Measurements from ENCODE around the gene PRELP.

GRCh38 chr1:203458078-203458477 is 17.5 kb upstream of the PRELP start:
- TF ChIP-seq TAF1 (IDR thresholded peaks at IDR 0.05; ENCODE audit: borderline replicate concordance, insufficient read depth, low read length): no peak
- no peak for TF ChIP-seq SIN3A (IDR thresholded peaks at IDR 0.05; ENCODE audit: borderline replicate concordance, insufficient read depth, low read length)
- no peak for TF ChIP-seq POLR2AphosphoS5 (IDR thresholded peaks at IDR 0.05; ENCODE audit: low read depth, low read length)
